ENCODE measurements around the gene BNC2. TPM values are rescaled to one million over a fixed set of nuclear protein-coding genes. Genes with fewer than 3 reads are reported as not detected.

The BNC2 gene
- total RNA-seq, 1 experiment from 2014 or later: 0.20 TPM

GRCh38 chr9:16447946-16448345 lies 422.5 kb downstream of the BNC2 start:
- Mint-ChIP-seq H3K27me3 (ENCODE audit: insufficient read depth, unreplicated experiment) (peaks cover 2% of the 10 kb centered on the region), H3K27ac (ENCODE audit: unreplicated experiment) (no peak overlapping the region), H3K36me3 (ENCODE audit: insufficient read depth, unreplicated experiment) (no peaks in the 10 kb centered on the region), H3K4me3 (ENCODE audit: unreplicated experiment) (no peak overlapping the region), H3K4me1 (ENCODE audit: low read depth, unreplicated experiment) (no peaks in the 10 kb centered on the region), H3K9me3 (ENCODE audit: unreplicated experiment) (no peaks in the 10 kb centered on the region)
- DNase-seq: no peak
- intact Hi-C loops (cut with micrococcal nuclease; ENCODE audit: unreplicated experiment): no loop called here
- no peaks in the 10 kb centered on the region for H3K36me3 ChIP-seq (ENCODE audit: control insufficient read depth, insufficient read depth, low read length)
- ChIA-PET POLR2A (no interaction called here), CTCF (no interaction called here)
- H3K4me3 ChIP-seq (ENCODE audit: low read depth, low read length): no peak overlapping the region
- no peak for TF ChIP-seq CTCF (IDR thresholded peaks at IDR 0.05; ENCODE audit: insufficient read depth in 1 of 2, low read depth in 1 of 2, low read length in 1 of 2, severe bottlenecking in 1 of 2, unreplicated experiment in 1 of 2)
- no peaks in the 10 kb centered on the region for H3K27me3 ChIP-seq (replicated peaks; ENCODE audit: control insufficient read depth, insufficient read depth, low read length)
- no peaks in the 10 kb centered on the region for H3K9me3 ChIP-seq
- BruUV-seq (replicated peaks): no TSS peak
- H3K4me1 ChIP-seq: 0 out of 2 replicates have a peak, but pooled peaks cover 4% of the 10 kb centered on the region

GRCh38 chr9:16446636-16447035 lies 423.8 kb downstream of the BNC2 start:
- Histone ChIP-seq H3K9me3 (no peaks in the 10 kb centered on the region), H3K4me3 (ENCODE audit: low read depth, low read length) (no peak overlapping the region), H3K4me1 (0 out of 2 replicates have a peak, but pooled peaks cover 4% of the 10 kb centered on the region), H3K27me3 (replicated peaks; ENCODE audit: control insufficient read depth, insufficient read depth, low read length) (no peaks in the 10 kb centered on the region), H3K36me3 (ENCODE audit: control insufficient read depth, insufficient read depth, low read length) (no peaks in the 10 kb centered on the region)
- no peak for TF ChIP-seq CTCF (IDR thresholded peaks at IDR 0.05; ENCODE audit: insufficient read depth in 1 of 2, low read depth in 1 of 2, low read length in 1 of 2, severe bottlenecking in 1 of 2, unreplicated experiment in 1 of 2)
- intact Hi-C loops (cut with micrococcal nuclease; ENCODE audit: unreplicated experiment): no loop called here
- BruUV-seq (replicated peaks): no TSS peak
- H3K27me3 Mint-ChIP-seq (ENCODE audit: insufficient read depth, unreplicated experiment): no peaks in the 10 kb centered on the region
- H3K4me1 Mint-ChIP-seq (ENCODE audit: low read depth, unreplicated experiment): no peaks in the 10 kb centered on the region
- H3K27ac Mint-ChIP-seq (ENCODE audit: unreplicated experiment): no peak overlapping the region
- no peaks in the 10 kb centered on the region for H3K36me3 Mint-ChIP-seq (ENCODE audit: insufficient read depth, unreplicated experiment)
- no peak overlapping the region for H3K4me3 Mint-ChIP-seq (ENCODE audit: unreplicated experiment)
- POLR2A ChIA-PET: no interaction called here
- H3K9me3 Mint-ChIP-seq (ENCODE audit: unreplicated experiment): no peaks in the 10 kb centered on the region
- no peak for DNase-seq
- CTCF ChIA-PET: no interaction called here

- DNase-seq: peak in 1 of 2 experiments; percentile 1
- Mint-ChIP-seq H3K36me3 (ENCODE audit: insufficient read depth, unreplicated experiment) (no peaks in the 10 kb centered on the region), H3K27ac (ENCODE audit: unreplicated experiment) (no peak overlapping the region), H3K4me3 (ENCODE audit: unreplicated experiment) (no peak overlapping the region), H3K4me1 (ENCODE audit: low read depth, unreplicated experiment) (no peaks in the 10 kb centered on the region), H3K27me3 (ENCODE audit: insufficient read depth, unreplicated experiment) (no peaks in the 10 kb centered on the region), H3K9me3 (ENCODE audit: unreplicated experiment) (no peaks in the 10 kb centered on the region)
- Histone ChIP-seq H3K4me1 (0 out of 2 replicates have a peak, but pooled peaks cover 4% of the 10 kb centered on the region), H3K27me3 (replicated peaks; ENCODE audit: control insufficient read depth, insufficient read depth, low read length) (no peaks in the 10 kb centered on the region), H3K9me3 (no peaks in the 10 kb centered on the region), H3K36me3 (ENCODE audit: control insufficient read depth, insufficient read depth, low read length) (no peaks in the 10 kb centered on the region), H3K4me3 (ENCODE audit: low read depth, low read length) (no peak overlapping the region)
- TF ChIP-seq CTCF (IDR thresholded peaks at IDR 0.05; ENCODE audit: insufficient read depth in 1 of 2, low read depth in 1 of 2, low read length in 1 of 2, severe bottlenecking in 1 of 2, unreplicated experiment in 1 of 2): no peak
- CTCF ChIA-PET: no interaction called here
- no TSS peak for BruUV-seq (replicated peaks)
- POLR2A ChIA-PET: no interaction called here
- intact Hi-C loops (cut with micrococcal nuclease; ENCODE audit: unreplicated experiment): no loop called here
Observed at GRCh38 chr9:16445141-16445920, 425.1 kb downstream of the BNC2 start.

Measured in Caco-2 (cell line).